Effector CD4-positive, alpha-beta T cell (primary cell): ENCODE measurements around the gene LRRC8A.

Experiments
- DNase-seq: peaks from one replicate; pipeline ENCODE4 v3.0.0-alpha.2; 2020

The LRRC8A gene

DNA sequence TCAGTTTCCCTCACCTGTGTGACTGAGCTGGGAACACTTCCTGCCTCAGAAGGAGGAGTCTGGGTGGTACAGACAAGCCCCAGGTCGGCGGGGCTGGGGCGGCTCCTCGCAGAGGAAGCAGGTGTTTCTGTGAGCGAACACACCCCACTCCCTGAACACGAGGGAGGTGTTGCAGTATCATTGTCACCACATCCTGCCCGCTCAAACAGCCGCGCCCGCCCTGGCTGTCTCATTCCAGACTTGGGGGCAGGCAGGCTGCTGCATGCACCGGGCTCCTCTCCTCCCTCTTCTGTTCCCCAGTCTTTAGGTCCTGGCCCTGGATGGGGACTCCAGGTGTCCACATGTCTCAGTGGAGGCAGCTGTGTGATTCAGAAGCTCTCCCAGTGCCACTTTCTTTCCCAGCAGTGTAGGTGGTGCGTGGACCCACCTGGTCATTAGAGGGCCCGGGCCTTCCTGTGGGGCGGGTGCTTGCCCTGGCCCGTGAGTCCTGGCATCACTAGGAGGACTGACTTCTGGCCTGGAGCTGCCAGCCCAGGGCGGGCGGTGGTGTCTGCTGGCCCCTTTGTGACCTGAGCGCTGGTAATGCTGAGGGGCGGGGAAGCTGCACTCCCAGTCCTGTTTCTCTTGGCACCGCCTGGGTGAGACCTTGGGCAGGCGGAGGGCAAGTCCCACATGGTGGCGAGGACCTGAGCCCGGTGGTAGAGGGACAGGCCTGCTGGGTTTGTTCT, 20.6 kb downstream of the LRRC8A start:
- DNase-seq, result peak; percentile 80

DNA sequence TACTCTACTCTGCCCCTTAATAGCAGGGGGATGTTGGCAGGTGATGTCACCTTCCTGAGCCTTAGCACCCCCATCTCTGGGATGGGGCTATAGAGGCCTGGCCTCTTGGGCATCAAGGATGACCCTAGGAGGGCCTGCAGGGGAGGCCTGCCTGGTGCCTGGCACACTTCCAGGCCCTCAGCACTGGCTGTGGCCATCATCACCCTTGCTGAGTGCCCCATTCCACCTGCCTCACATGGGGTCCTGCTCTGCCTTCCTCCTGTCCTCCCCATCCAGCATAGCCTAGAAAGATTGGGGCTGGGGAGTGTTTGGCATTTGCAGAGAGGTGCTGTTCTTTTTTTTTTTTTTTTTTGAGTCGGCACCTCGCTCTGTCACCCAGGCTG, 21.1 kb downstream of the LRRC8A start:
- no peak for DNase-seq

DNA sequence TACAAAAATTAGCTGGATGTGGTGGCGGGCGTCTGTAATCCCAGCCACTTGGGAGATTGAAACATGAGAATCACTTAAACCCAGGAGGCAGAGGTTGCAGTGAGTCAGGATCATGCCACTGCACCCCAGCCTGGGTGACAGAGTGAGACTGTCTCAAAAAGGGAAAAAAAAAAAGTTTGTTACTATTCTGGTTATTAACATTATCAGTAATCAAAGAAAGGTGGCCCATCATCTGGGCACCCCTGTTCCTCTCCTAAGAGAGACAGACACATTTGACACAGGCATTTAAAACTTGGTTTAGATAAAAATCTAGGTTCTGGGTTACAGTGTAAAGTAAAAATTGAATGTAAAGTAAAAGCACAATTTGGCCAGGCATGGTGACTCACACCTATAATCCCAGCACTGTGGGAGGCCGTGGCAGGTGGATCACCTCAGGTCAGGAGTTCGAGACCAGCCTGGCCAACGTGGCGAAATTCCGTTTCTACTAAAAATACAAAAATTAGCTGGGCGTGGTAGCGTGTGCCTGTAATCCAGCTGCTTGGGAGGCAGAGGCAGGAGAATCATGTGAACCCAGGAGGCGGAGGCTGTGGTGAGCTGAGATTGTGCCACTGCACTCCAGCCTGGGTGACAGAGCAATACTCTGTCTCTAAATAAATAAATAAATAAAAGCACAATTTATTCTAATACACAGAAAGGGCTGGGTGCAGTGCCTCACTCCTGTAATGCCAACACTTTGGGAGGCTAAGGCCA, 22.1 kb downstream of the LRRC8A start:
- no peak for DNase-seq

DNA sequence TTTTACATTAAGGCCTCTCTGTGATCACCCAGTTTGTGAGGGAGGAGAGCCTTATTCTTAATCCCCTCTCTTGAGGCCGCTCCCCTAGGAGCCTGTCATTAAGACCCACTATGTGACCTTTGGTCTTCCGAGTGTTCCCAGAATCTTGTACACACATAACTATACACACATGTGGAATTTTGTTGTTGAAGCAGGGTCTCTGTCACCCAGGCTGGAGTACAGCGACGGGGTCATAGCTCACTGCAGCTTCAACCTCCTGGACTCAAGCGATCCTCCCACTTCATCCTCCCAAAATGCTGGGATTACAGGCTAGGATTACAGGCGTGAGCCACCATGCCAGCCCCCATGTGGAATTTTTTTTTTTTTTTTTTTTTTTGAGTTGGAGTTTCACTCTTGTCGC, 24.0 kb downstream of the LRRC8A start:
- DNase-seq, result no peak

DNA sequence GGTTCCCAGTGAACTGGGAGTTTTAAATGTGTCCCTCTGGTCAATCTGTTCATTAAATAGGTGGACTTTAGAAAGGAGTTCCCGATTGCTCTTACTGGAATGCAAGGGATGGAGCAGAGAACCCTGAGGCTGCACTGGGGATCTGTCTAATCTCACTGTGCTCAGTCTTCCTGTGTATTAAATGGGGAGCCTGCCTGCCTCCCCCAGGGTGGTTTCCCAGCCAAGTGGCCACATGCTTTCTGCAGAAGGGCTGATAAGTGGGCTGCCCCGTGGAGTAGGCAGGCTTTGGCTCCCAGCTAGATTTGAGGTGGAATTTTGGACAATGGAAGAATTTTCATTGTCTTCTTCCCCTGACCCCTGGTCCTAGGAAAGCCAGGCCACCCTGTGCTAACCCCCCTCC, 24.8 kb downstream of the LRRC8A start:
- no peak for DNase-seq

DNA sequence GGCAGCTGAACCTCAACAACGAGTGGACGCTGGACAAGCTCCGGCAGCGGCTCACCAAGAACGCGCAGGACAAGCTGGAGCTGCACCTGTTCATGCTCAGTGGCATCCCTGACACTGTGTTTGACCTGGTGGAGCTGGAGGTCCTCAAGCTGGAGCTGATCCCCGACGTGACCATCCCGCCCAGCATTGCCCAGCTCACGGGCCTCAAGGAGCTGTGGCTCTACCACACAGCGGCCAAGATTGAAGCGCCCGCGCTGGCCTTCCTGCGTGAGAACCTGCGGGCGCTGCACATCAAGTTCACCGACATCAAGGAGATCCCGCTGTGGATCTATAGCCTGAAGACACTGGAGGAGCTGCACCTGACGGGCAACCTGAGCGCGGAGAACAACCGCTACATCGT, 26.4 kb downstream of the LRRC8A start:
- no peak for DNase-seq

DNA sequence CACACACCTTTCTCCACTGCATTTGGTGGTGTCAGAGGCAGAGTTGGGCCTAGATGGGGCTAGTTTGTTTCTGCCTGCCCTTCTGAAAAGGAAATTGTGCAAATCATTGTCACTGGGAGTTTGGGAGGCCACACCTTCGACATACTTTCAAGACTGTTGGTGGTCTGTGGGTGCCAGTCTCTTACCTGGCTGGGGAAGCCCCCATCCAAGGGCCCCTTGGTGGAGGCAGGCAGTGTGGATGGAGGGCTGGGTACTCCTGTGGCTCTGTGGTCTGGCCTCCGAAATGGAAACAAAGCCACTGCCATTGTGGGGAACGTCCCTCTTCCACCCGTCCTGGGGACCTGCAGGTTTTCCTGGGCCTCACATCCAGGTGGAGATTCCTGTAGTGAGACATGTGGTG, 27.9 kb downstream of the LRRC8A start:
- DNase-seq, result no peak

DNA sequence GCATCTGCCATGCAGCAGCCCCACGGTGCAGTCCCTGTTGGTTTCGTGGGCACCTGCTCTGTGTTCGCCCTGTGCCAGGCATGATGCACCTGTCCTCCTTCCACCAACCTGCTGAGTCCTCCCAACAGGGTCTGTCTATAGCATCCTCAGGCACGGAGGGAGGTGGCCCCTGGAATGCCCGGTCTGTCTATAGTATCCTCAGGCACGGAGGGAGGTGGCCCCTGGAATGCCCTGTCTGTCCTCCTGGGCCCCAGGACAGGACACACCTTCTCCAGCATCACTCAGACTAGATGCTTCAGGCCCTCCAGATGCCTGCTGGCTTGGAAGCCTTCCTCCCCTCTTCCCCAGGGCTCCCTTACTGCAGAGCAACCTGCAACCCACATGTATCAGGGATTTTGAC, 29.0 kb downstream of the LRRC8A start:
- DNase-seq, result no peak

DNA sequence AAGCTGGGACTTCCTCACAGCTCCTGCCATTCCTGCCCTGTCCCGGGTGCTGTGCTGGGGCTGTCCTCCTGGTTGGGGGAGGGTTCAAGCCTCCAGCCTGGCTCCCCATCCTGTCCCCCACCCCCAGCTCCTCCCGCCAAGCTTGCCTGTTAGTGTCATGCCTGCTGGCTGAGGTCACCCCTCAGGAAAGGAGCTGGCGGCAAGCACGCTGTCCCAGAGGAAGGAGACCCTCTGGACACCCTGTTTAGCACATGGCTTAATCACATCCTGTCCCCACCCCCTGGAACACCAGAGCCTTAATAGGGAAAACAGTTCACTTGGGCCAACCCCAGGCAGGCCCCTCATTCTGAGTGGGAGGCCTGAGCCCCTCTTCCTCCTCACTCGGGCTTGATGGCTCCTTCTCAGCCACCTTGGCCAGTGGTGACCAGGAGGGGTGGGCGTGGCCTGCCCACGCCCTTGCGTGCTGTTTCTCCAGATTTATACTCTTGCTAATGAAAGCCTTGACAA, 29.6 kb downstream of the LRRC8A start:
- no peak for DNase-seq

DNA sequence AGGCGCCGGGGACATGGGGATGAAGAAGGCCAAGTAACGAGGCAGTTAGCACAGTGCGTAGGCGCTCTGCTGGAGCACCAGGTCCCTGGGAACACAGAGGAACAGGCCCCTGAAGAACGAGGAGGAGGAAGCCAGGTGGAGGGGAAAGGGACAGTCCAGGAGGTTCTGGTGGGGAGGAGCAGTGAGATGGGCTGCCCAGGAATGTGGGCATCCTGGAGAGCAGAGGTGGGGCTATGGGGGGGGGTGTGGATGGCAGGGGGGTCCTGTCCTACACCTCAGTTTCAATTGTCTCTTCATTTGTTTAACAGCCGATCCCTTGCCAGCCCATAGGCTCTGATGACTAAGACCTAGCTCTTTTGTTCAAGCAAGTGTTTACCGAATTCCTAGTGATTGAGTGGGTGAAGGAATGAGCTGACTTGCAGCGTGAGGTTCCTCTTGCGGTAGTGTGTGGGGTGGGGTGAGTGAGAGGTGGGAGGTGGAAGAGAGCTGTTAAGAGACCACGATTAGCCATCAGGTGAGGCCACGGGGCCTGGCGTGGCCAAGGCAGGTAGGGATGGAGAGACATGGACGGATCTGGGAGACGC, 30.4 kb downstream of the LRRC8A start:
- no peak for DNase-seq

DNA sequence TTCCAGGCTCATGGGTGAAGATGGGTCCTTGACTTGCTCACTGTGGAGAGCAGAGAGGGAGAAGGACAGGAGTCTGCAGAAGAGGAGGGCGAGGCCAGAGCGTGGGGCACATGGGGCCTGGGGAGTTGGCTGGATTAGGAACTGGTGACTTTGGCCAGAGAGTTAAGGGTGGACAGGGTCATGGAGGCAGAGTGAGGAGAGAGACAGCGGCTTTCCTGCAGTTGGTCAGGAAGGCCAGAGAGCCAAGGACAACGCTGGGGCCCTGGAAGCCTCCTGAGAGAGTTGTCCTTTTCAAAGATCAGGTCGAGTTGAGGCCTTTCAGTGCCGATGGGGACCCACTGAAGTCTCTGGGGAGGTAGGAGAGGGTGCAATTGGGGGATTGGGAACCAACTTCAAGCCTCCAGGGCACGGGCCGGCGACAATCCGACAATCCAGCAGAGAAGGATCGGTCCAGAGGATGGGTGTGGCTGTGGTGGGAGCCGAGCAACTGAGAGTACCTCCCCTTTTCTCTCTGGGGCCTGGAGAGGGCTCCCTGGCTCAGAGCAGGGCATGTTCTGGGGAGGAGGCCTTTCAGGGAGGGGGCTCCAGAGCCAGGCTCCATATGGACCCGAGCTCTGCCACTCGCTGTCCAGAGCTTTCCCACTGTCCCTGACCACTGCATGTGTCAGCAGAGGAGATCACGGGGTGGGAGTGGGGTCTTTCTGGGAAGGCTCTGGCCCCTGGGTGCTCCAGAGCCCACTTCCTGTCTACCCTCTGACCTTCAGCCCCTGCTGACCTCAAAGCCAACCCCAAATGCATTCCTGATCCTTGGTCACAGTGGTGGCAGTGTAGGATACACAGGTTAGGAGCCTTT, 31.3 kb downstream of the LRRC8A start:
- no peak for DNase-seq

DNA sequence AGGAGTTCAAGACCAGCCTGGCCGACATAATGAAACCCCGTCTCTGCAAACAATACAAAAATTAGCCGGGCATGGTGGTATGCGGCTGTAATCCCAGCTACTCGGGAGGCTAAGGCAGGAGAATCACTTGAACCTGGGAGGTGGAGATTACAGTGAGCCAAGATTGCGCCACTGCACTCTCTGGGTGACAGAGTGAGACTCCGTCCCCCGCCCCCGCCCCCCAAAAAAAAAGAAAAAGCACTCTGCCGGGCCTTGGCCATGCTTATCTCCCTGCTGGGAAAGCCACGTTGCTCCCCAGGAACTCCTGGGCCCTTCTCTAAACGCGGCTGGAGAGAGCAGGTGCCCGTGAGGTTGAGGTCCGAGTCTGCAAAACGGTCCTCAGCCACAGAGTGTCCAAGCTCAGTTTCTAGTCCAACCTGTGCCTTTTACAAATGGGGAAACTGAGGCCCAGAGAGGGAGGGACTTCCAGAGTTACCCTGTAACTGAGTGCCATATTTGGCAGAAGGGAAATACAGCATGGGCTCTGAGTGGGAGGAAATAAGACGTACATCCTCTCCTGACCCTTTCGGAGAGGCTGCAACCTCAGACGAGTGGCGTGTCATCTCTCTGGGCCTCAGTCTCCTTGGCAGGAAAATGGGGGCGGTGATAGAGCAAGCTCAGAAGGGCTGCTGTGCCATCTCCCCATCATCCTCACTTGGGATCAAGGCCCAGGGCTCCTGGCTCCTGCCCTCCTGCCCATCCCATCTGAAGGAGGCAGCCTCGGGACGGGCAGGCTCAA, 32.3 kb downstream of the LRRC8A start:
- DNase-seq, result no peak

DNA sequence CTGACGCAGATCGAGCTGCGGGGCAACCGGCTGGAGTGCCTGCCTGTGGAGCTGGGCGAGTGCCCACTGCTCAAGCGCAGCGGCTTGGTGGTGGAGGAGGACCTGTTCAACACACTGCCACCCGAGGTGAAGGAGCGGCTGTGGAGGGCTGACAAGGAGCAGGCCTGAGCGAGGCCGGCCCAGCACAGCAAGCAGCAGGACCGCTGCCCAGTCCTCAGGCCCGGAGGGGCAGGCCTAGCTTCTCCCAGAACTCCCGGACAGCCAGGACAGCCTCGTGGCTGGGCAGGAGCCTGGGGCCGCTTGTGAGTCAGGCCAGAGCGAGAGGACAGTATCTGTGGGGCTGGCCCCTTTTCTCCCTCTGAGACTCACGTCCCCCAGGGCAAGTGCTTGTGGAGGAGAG, 34.3 kb downstream of the LRRC8A start:
- DNase-seq, result no peak

DNA sequence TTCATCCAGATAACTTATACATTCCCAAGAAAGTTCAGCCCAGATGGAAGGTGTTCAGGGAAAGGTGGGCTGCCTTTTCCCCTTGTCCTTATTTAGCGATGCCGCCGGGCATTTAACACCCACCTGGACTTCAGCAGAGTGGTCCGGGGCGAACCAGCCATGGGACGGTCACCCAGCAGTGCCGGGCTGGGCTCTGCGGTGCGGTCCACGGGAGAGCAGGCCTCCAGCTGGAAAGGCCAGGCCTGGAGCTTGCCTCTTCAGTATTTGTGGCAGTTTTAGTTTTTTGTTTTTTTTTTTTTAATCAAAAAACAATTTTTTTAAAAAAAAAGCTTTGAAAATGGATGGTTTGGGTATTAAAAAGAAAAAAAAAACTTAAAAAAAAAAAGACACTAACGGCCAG, 34.8 kb downstream of the LRRC8A start:
- no peak for DNase-seq

DNA sequence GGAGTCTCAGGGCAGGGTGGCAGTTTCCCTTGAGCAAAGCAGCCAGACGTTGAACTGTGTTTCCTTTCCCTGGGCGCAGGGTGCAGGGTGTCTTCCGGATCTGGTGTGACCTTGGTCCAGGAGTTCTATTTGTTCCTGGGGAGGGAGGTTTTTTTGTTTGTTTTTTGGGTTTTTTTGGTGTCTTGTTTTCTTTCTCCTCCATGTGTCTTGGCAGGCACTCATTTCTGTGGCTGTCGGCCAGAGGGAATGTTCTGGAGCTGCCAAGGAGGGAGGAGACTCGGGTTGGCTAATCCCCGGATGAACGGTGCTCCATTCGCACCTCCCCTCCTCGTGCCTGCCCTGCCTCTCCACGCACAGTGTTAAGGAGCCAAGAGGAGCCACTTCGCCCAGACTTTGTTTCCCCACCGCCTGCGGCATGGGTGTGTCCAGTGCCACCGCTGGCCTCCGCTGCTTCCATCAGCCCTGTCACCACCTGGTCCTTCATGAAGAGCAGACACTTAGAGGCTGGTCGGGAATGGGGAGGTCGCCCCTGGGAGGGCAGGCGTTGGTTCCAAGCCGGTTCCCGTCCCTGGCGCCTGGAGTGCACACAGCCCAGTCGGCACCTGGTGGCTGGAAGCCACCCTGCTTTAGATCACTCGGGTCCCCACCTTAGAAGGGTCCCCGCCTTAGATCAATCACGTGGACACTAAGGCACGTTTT, 35.4 kb downstream of the LRRC8A start:
- DNase-seq, result no peak

DNA sequence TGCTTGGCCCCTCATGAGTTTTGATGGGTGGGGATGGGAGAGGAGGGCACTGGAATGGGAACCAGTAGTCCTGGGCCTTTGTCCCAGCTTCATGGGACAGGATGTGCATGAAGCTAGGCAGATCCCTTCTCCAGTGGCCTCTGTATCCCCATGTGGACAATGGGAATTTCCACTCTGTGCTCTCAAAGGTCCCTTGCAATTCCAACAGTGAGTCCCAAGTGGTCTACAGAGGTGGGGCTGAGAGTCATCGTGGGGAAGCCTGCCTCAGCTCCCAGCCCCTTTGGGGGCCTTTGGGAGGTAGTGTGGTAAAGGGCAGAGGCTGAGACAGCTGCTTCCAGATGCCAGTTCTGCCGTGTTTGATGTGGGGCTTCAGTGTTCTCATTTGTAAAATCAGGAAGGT, 37.0 kb downstream of the LRRC8A start:
- no peak for DNase-seq

DNA sequence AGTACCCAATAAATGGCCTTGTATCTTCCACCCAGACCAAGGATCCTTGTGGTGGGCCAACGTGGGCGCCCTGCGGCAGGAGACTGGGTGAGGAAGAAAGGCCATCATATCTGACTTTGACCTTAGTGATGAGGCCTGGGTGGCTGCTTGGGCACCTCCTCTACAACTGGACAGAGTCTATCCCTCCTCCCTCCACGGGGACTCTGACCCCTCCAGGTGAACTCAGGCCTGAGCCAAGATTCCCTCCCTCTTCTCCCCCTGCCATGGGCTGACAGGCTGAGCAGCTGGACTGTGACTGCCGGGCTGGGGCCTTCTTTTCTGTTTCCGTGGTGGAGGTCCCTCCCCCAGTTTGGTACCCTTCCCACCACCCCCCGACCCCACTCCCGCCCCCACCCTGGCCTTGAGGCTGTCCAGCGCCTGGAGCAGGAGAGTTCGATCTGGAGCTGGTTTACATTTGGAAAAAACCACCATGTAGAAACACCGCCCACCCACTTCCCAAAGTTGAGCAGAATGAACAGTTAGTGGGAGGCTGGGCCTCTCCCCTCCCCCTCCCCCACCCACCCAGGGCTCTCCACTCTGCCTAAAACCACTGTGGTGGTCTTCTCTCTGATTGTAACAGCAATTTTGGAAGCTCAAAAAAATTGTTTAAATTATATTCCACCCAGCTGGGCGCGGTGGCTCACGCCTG, 37.6 kb downstream of the LRRC8A start:
- no peak for DNase-seq

DNA sequence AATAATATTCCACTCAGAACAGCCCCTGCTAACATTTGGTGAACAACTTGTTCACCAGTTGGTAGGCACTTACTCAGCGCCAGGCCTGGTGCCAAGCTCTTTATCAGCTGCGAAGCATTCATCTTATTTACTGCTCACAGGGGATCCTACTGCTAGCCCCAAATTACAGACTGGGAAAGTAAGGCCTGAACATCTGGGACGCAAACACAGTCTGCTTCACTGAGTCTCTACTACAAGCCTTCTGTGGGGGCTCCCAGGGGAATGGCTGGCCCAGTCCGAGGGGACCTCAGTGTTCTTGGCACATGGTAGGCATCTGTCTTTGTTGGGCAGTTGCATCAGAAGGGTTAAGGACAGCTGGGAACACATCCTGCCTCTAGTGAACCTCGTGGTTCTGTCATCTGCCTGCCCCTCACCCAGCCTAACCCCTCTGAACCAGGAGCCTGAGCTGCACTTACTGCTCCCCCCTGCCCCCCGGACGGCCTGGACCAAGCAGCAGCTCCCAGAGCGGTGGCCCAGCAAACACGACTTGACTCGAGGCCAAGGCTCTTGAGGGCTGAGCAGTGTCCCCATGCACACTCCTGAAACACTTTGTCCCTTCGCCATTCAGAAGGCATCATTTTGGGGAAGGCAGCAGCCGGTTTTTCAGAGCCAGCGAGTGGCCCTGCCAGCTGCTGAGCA, 38.6 kb downstream of the LRRC8A start, which contains the start of gene PHYHD1:
Gene PHYHD1 (plus strand): TSS at position 602 of the 678 bp plus-strand sequence. CDS start 1,342 bp downstream, outside the sequence.
- no peak for DNase-seq

DNA sequence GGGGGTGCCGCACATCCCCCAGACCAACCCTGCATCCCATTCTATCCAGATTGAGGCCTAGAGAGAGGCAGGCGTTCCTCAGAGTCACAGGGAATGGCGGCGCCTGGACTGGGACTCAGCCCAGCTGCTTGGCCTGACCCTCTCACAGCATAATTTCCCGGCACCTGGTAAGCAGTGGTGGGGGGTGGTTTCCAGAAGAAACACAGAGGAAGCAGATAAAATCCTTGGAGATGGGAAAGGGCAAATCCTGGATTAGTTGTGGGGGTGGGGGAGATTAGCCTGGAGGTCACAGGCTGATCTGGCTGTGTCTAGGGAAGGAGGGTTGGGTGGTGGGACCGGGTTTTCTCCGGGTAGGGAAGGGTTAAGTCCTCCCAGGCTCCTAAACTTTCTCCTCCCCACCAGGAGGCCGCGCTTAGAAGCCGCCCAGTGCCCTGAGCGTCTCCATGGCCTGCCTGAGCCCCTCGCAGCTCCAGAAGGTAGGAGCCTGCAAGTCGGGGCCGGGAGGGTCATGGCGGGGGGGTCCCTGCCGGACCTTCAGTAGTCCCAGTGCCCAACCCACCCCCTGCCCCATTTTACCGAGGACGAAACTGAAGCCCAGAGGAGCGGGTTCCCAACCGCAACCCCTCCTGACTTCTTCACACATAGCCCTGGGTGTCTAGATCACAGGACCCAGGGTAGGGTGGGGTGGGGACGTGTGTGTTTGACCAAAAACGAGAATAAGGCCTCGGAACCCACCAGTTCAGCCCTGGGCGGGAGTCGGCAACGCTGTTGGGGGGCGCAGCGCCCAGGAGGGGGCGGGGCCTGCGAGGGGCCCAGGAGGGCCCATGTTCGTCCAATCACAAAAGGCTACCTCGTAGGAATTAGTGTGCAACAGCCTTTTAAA, 40.2 kb downstream of the LRRC8A start:
- DNase-seq, result no peak
